HG02678 (cell line): ENCODE data around the gene LTBP2.
A peak's percentile ranks its signal among the peaks of the same experiment; 100 is the strongest.

Experiments used
- ATAC-seq: cut with Tn5 transposase; IDR thresholded peaks from one replicate; pipeline ENCODE4 v1.9.1; 2021; ENCODE audit warnings: mild to moderate bottlenecking, moderate library complexity; ENCODE audit not compliant: unreplicated experiment

LTBP2 gene

DNA sequence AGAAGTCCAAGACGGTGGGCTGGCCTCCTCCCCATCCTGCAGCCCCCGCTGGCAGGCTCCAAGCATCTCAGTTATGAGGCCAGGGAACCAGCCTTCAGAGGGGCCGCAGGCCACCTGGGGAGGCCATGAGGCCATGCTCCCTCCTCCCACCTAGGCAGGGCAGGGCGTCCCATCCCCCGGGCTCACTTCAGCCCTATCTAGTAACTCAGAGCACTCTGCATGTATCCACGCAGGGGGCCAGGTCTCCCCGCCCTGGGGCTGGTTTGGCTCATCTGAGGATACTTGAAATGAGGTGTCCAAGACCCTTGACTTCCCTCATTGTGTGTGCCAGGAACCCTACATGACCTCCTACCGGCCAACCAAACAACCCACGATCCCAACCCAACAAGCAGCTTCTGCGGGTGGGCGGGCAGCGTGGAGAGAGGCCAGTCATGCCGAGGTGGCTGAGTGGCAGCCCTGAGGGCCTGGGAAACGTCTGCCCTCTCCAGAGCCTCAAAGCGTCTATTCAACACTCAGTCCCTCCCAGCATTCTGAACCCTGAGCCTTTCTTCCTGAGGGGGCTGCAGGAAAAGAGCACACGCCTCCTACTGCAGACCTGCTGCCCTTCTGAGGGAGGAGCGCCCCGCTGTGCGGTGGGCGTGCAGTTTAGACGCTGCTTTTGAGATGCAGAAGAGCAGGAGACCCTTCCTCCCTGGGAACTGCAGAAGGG, 101.7 kb downstream of the LTBP2 start:
- ATAC-seq = no peak

DNA sequence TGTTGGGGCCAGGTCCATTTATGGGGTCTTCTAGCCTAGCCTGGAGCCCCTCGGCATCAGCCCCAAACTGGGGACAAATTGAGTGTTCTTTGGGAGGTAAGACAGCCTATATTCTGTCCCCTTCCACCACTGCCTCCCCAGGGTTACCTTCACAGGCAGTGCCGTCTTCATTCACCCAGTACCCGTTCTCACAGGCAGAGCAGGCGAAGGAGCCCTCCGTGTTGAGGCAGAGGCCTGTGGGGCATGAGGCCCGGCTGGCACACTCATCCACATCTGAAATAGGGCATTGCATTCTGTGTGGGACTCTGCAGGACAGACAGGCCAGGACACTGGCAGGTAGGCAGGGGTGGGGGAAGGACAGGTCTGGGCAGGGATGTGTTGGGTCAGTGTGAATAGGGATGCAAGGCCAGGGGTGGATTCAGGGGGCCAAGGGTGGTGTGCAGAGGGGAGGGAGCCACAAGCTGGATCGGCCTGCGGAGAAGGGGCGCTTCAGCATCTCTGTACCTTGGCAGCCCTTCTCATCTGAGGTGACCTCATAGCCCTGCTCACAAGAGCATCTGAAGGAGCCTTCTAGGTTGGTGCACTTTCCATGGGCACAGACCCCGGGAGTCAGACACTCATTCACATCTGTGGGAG, 102.3 kb downstream of the LTBP2 start:
- ATAC-seq = no peak

DNA sequence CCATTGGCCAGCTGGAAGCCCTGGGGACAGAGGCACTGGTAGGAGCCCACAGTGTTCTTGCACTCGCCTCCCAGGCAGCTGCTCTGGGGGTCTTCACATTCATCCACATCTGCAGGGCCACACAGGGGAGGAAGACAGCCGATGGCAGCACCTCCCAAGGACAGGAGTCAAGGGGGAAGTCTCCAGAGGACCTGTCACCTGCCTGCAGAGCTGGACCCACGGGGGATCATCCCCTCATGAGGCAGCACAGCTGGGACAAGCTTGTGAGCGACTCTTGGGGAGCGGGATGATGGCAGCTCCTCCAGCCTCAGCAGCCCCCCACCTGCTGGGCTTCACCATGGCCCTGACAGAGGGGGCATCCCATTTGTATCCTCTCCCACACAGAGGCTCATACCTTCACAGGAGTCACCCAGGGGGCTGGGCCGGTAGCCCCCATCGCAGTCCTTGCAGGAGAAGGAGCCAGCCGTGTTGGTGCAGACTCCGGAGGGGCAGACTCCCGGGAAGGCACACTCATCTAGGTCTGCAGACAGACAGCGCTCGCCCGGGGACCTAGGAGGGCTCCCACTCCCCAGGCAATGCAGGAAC, 103.1 kb downstream of the LTBP2 start:
- ATAC-seq = no peak

DNA sequence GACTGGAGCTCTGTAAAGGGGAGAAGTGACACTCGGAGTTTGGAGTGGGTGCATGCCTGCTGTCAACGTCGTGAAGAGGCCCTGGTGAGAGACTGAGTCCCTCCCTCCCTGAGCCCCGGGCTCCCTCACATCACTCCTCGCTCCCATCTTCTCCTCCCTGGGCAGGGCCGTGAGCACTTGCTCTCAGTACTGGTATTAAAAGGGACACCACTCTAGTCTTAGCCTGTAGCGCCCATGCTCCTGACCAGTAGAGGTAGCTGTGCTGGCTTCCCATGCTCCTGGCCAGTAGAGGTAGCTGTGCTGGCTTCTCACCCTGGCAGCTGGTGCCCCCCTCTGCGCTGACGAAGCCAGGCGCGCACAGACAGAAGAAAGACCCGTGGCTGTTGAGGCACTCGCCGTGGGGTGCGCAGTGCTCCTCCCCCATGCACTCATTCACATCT, 103.7 kb downstream of the LTBP2 start:
- no peak for ATAC-seq

DNA sequence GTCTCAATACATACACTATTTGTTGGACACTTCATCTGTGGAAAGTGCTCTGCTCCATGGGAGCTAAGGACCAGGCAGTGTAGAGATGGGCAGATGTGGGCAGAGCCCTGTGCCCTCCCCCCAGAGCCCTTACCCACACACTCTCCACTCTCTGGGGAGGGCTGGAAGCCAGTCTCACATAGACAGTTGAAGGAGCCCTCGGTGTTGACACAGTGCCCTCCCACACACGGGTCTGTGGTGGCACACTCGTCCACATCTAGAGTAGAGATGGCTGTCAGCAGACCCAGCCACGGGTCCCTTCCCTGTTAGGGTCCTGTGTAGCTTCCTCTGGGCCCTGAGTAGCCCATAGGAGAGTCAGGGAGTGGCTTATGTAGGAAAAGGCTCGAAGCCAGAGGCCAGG, 104.2 kb downstream of the LTBP2 start:
- ATAC-seq = no peak

DNA sequence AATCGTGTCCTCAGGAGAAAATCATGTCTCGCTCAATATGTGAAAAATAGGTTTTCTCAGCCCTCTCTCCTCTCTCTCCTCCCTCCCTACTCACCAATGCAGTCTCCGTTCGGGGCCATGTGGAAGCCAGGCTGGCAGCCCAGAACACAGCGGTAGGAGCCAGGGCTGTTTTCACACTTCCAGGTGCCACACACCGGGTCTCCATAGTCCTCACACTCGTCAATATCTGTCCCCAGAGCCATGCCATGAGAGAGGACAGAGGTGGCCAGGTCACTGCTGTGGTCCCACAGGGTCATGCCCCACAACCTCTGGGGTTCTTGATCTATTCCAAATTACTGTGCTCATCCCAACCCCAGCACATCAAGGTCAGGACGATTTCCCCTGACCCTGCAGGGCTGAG, 105.0 kb downstream of the LTBP2 start:
- ATAC-seq = no peak

DNA sequence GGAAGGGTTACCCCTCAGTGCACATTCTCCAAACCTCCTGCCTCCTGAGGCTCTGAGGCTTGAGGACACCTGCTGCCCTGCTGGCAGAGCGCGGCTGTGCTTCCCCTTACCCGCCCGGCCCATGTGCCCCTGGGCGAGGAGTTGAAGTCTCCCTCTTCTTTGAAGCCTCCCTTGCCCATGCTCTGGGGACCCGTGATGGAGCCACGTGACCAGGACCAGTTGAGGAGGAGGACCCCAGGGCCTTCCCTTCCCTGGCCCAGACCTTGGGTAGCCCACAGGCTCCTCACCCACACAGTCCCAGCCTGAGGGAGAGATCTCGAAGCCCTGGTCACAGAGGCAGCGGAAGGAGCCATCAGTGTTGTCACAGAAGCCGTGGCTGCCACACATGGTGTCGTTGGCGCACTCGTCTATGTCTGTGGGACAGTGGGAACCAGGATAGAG, 105.6 kb downstream of the LTBP2 start:
- ATAC-seq = no peak

DNA sequence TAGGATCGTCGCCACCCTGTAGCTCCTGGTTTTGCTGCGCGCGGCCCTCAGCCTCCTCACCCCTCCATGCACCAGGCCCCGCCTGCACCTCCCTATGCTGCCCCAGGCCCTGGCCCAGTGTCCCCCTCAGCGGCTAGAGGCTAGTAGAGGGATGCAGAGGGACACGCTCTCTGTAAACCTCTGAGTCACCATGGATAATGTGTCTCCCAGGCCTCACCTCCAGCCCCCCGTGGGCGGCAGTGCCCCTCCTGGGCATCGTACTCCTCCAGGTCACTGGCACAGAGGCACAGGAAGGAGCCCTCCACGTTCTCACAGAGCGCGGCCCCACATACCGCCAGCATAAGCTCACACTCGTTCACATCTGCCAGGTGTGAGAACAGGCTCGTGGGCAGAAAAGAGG, 106.2 kb downstream of the LTBP2 start:
- no peak for ATAC-seq

DNA sequence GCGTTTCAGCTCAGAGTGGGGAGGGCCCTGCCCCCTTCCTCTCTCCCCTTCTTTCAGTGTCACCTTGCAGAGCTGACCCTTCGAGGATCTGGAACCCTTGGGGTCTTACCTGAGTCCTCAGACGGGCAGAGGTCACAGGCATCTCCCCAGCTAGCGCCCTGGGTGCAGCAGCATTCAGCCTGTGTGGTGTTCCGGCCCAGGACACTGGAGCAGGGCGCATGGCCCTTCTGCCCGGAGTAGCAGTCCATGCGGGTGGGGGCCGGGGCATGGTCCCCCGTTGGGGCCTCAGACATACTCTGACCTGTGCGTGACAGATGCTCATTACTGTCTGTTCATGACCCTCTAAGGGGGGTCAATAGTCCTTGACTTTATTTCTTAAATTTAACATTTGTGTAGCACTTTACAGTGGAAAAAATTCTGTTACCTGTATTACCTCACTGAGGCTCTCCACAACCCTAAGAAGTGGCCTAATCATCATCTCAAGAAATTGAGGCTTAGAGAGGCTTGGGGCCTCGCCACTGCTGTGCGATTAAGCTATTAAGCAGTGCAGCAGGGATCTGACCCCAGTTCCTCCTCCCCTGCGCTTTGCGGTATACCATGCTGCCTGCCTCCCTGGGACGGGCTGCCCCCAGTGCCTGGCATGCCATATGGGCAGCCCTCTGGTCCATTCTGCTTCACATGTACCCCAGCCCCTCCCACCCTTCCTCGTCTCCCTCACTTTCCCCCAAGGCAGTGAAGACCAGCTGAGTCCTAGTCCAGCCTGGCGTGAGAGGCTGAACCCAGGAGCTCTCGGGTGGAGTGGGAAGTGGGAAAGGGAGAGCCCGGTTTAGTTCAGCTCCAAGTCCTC, 106.9 kb downstream of the LTBP2 start:
- no peak for ATAC-seq

DNA sequence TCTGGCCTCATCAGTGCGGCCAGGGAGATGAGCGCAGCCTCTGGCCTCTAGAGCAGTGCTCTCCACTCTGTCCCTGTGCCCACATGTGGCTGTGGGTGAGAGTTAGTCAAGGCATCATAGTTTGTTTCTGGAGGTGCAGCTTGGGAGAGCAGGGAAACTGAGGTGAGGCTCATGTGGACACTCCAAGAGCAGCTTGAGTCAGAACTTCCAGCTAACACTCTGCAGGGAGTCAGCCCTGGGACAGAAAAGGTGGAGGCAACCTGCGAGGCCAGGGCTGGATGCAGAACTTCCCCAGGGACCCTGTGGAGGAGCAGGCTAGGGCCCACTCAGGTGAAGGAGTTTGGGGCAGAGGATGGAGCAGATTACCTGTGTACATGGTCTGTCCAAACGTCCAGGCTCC, 107.6 kb downstream of the LTBP2 start:
- no peak for ATAC-seq

DNA sequence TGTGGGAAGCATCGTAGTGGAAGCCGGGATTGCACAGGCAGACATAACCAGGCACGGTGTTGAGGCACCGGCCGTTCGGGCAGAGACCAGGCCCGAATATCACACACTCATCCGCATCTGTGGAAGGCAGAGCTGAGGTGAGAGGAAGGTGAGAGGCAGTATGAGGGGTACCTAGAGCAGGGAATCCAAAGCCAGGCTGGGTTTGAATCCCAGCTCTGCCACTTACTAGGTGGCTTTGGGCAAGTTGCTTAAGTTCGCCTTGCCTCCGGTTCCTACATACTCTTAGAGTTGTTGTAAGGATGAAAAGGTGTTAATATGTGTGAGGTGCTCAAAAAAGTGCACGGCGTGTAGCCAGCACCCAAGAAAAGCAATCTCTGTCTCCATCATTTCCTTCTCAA, 108.1 kb downstream of the LTBP2 start:
- ATAC-seq = no peak

DNA sequence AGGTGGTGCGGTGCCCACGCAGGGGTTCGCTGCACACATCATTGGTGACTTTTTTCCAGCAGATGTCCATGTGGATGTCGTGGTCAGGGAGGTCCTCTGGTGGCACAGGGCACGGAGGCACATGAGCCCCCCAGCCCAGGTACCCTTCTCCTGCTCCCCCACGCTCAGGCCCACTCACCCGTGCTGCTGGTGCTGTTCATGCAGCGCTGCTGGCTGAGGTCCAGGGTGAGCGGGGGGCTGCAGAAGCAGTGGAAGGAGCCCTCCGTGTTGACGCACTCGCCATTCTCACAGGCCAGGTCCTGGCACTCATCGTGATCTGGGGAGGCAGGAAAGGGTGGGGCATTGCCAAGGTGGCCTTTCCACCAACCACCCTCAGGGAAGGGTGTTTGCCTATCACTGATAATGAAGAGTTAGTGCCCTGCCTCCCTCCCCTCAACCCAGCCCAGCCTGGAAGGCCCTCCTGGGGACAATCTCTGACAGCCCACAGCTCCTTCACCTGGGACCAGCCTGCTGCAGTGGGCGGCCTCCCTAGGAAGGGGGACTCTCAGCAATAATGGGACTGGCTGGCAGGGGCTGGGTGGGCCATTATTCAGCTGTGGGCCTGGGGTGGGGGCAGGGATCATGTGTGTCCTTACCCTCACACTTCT, 108.6 kb downstream of the LTBP2 start:
- ATAC-seq = no peak

DNA sequence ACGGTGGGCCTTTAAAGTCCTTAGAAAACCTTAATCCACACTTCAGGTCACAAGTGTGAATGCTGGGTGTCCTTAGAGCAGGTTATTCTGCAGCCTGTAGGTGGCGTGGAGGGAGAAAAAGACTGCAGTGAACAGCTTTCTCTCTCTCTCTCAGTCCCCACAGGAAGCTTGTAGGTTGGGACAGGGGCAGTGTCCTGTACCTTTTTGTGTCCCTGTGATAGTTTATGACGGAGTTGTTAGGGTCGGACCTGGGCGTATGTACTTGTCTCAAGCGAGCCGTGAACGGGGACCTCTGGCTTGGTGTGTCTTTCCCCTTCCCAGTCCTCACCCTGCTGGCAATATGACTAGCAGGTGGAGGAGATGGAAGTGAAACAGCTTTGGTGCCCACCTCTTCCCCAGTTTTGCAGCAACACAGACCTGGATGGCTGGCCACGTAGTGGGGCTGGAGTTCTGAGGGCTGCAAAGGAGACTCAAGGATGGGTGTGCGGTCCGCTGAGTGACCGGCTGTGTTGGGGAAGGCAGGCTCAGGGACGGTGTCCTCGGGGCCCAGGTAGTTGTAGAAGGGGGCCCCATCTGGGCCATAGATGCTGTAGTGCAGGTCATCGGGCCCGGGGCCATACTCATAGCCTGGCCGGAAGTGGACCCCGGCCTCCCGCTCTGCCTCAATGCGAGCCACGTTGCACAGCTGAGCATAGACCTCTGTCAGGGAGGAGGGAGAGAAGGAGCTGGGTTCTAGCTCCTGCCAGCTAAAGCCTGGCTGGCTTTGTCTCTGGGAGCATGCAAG, 109.6 kb downstream of the LTBP2 start:
- no peak for ATAC-seq

DNA sequence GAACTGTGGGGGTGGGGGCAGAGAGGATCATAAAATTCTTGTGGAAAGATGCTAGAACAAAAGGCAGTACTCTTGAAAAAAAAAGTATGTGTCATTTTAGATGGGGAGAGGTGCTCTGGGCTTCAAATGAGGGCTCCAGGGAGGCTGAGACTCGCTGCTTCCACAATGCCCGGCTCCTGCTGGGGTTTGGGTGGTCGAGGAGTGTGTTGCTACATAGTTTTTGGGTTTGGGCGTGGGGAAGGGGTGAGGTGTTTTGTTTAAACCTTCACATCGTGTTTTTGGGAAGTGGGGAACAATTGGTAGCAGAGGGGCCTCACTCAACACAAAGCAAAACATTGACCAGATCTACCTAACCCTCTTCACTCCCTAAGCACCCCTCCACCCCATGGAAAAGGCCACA, 110.3 kb downstream of the LTBP2 start:
- no peak for ATAC-seq

DNA sequence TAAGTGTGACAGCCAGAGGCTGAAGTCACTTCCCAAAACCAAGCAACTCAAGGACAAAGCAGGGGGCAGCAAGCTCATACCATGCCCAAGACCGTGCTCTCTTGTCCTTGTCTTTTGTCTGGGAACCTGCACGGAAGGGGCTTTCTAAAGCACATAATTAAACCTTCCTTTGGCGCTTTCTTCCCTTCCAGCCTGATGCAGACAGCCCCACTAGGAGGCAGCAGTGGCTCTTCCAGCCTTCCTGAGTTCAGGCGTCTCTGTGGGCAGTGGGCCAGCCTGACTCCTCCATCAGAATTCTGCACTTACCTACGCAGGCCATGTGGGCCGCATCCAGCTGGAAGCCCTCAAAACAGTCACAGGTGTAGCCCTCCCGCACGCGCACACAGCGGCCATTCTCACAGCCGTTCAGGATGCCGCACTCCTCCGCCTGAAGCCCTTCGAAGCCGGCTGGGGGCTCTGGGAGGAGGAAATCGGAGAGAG, 110.9 kb downstream of the LTBP2 start:
- no peak for ATAC-seq

DNA sequence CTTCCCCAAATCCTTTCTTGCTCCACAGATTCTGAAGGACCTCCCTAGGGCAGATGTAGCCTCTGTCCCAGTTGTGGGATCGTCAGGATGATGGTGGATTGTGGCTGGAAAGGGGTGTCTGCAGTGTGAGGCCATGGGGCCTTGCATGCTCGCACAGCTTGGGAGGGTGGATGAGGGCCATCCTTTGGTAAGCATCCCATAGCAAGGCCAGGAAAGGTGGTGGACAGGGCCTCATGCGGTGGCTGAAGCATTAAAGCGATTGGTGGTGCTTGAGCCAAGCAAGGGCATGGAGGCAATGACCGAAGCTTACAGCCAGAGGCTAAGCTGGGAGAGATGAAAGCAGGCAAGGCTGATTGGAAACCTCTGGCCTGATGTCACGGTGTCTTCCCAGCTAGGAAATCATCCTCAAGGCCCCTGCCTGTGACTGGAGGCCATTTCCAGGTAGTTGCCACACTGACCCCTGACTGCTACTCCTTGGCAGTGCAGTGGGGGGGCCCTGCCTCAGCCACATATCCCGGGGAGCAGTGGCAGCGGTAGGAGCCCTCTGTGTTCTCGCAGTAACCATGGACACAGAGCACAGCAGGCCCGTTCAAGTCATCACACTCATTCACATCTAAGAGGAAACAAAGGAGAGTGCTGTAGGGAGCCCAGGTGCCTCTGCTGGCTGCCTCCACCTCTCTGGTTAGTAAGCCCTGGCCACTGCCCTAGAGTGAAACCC, 111.5 kb downstream of the LTBP2 start:
- no peak for ATAC-seq

DNA sequence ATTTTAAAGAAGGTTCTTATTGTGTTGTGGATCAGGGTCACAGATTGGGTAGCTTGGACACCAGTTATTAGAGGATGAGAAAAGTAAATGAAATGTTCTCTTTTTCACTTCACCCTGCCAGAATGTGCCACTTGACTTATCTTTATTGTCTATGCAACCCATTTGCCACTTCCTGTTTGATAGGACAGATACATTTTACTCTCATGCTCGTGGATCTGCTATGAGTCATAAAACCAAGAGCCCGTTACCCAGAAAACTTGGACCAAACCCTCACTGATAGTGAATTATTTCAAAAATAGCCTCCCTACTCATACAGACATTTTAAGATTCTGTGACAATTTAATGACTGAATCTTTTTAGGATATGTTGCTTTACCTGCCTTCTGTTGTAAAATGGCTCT, 116.7 kb downstream of the LTBP2 start:
- ATAC-seq = no peak

DNA sequence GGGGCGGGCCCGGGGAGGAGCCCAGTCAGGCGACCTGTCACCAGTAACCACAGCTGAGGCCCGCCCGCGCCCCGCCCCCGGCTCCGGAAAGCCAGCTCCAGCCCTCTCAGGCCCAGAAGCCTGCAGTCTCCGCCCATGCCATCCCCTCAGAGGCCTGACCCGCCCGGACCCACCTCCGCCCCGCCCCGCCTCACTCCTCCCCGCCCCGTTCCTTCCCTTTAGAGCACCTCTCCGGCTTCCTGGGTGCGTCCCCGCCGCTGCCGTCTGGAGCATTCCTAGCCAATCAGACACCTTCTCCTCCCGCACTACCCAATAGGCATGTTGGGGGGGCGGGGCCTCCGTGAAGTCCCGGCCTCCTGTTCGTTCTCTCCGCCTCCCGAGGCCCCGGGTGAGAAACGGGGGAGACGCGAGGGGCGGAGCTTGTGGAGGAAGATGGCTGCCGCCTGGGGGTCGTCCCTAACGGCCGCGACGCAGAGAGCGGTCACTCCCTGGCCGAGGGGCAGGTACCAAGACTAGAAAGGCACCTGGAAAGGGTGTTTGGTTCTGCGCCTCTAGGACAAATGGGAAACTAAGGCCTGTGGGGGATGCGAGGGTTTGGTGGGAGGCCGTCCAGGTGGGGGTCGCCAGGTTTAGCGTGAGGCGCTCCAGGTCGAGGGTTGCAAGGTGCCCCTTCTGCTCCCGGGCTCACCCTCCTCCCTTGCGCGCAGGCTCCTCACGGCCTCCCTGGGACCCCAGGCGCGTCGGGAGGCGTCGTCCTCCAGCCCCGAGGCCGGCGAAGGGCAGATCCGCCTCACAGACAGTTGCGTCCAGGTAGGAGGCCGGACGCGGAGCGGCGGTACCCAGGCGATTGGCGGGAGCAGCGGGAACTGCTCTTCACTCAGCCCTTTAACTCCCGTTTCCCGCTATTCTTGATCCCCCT, 118.4 kb downstream of the LTBP2 start, which contains the start of gene ISCA2:
Gene ISCA2, plus strand, starts transcription at position 423 of the 919 bp plus-strand sequence. Its CDS starts 10 bp downstream, at position 433.
- ATAC-seq = peak; percentile 89
